GM19395 (cell line): ENCODE measurements around the gene ENKD1.
"Not testable (repeated sequence)": the region's sequence is repeated elsewhere in the genome, so short reads cannot be mapped to it uniquely, and the experiment has no call there.

Experiments
- ATAC-seq: cut with Tn5 transposase; IDR thresholded peaks from one replicate; pipeline ENCODE4 v1.9.1; 2021; ENCODE audit warnings: mild to moderate bottlenecking, moderate library complexity; ENCODE audit not compliant: unreplicated experiment

ENKD1 gene, protein sequence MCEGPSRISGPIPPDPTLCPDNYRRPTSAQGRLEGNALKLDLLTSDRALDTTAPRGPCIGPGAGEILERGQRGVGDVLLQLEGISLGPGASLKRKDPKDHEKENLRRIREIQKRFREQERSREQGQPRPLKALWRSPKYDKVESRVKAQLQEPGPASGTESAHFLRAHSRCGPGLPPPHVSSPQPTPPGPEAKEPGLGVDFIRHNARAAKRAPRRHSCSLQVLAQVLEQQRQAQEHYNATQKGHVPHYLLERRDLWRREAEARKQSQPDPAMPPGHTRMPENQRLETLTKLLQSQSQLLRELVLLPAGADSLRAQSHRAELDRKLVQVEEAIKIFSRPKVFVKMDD

DNA sequence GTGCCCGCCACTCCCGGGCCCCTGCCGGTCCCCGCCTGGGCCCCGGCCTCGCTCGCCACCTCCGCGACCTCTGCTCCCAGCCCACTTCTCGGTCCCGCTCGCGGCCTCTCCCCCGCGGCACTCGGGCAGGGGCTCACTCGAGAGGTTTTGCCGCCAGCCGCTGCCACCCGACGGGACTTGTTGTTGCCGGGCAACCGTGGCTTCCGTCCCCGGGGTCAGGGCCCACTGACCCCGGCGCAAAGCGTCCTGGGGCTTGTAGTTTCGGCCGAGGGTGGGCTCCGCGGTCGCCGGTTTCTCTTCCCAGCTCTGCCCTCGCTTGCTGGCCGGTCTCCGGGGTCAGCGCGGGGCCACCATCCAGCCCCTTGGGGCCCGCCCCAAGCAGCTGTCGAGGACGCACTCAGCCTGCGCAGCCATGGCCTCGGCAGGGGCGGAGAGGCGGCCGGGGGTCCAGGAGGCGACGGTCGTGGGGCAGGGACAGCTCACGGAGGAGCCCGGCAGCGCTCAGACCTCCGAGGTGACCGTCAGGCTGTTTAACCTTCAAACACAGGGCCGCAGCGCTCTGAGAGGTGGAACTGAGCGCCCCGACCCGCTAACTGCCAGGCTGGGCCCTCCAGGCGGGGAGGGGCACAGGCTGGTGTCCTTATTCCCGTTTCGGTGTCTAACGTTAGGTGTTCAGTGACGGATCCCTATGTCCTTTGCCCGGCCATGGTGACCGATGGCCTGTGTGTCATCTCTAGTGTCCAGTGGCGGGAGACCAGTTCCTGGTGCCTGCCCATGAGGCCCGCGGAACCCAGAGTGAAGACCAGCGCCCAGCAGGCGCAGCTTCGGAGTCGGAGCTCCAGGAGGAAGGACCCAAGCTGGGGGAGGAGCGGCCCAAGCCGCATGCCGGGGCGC lies at the start of gene ENKD1, which contains the start of gene C16orf86:
Gene ENKD1, minus strand, starts transcription at position 192 of the 894 bp plus-strand sequence. CDS start 308 bp downstream, outside the sequence.
Gene C16orf86, plus strand, starts transcription at position 256 of the 894 bp plus-strand sequence. Its CDS starts 157 bp downstream, at position 413.
- peak; percentile 58 for ATAC-seq

DNA sequence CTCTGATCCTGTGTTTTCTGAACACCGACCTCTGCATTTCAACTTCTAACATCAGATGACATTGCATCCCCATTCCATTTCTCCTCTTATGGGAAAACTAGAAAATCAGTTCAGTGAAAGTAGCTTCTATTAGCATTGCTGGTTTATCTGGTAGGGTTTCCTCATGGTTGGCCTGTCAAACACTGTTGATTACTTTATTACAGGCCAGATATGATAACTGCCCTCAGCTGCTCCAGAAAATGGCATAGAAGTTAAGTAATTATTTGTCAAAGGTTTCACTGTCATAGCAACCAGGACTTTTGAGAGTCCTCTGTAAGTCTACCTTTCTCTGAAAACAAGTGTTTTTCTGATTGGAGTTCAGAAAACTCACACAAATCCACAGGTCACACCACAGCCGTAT lies 49.5 kb upstream of the ENKD1 start:
- ATAC-seq, result no peak

DNA sequence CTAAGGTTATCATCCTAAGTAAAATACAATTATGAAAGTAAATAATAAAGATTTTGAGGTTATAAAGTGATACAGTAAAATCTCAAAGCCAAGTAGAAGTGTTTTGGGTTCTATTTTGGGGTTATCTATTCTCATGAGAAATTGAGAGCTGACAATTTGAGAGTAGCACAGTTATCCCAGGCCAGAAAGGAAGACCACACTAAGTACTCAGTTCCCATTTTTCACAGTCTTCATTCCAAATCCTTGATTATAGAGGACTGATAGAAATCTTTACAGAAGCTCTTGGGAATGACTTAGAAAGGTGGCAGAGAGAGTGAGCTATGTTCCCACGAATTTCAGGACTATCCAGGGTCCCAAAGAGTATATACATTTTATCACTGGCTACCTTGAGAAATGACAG lies 48.0 kb upstream of the ENKD1 start:
- ATAC-seq, result no peak

DNA sequence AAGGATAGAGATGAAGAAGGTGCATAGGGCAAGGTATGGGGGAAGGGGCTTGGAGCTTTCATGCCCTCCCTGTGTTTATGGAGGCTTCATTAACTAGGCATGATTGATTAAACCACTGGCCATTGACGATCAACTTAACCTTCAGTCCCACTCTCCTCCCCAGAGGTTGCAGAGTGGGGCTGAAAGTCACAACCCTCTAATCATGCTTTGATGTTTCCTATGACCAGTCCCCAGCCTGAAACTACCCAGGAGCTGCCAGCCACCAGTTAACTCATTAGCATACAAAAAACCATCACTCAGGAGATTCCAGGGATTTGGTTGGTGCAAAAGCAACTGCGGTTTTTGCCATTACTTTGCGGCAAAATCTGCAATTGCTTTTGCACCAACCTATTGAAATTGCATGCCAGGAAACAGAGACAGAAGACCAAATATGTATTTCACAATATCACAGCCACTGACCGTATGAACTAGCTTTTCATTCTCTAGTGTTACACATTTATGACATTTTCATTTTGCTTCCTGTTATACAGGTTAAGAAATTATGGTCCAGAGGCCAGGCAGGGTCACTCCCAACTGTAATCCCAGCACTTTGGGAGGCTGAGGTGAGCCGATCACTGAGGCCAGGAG lies 47.2 kb upstream of the ENKD1 start:
- no peak for ATAC-seq

DNA sequence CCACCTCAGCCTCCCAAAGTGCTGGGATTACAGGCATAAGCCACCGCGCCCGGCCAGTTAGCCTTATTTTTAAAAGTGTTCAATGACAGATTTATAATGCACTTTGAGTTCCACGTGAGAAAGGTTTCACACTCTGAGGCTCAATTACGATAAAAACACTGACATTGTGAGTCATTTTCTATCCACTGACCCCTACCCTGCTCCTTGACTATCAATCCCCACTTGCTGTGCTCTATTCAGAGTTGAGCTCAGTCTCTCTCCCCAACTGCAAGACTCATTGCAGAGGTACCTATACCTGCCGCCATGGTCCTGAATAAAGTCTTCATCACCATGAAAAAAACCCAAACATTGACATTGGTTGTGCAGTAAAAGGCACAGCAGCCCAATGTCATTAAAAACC lies 44.1 kb upstream of the ENKD1 start:
- ATAC-seq, result no peak

DNA sequence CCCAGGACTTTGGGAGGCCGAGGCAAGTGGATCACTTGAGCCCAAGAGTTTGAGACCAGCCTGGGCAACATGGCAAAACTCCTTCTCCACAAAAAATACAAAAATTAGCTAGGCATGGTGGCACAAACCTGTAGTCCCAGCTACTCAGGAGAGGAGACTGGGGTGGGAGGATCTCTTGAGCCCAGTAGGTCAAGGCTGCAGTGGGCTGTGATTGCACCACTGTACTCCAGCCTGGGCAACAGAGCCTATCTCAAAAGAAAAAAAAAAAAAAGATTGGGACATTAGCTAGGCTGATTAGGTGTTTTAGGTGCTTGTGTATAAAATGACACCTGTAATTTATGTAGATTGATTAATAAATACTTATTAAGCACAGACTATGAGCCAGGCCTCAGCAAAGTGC lies 42.5 kb upstream of the ENKD1 start:
- ATAC-seq, result no peak

DNA sequence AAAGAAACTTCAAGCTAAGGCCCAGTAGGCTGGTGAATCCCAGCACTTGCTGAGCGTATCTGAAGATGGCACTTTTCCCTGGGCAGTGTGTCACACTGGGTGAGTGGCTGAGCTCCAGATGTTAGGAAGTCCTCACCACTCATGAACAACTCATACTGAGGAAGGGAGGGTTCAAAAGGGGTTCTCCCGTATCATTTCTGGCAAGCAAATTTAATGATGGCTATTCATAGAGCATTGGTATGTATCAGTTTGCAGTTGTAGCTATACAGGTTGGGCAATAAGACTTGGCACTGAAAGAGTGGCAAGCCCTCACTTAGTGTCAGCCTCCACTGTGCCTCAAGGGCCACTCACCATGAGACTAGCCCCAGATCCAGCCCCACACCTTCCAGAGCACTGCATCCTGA lies 41.8 kb upstream of the ENKD1 start:
- no peak for ATAC-seq

DNA sequence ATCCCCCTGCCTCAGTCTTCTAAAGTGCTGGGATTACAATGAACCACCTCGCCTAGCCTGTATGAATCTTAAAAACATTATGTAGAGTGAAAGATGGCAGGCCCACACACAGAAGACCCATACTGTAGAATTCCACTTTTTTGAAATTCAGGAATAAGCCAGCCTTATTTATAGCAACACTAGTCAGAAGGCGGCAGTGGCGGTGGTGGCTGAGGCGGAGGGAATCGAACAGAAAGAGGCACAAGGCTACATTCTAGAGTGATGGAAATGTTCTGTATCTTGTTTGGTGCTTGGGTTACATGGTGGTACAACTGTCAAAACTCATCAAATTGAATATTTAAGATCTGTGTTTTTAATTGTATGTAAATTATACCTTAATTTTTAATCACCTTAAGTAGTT lies 41.2 kb upstream of the ENKD1 start:
- ATAC-seq, result no peak

DNA sequence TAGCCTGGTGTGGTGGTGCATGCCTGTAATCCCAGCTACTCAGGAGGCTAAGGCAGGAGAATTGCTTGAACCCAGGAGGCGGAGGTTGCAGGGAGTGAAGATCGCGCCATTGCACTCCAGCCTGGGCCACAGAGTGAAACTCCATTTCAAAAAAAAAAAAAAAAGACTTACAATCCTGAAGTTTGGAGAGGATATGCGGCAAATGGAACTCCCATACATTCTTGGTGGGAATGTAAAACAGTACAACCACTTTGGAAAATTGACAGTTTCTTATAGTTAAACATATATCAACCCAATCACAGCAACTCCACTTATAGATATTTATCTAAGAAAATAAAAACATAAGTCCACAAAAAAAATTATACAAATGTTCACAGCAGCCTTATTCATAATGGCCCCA lies 40.7 kb upstream of the ENKD1 start:
- no peak for ATAC-seq

DNA sequence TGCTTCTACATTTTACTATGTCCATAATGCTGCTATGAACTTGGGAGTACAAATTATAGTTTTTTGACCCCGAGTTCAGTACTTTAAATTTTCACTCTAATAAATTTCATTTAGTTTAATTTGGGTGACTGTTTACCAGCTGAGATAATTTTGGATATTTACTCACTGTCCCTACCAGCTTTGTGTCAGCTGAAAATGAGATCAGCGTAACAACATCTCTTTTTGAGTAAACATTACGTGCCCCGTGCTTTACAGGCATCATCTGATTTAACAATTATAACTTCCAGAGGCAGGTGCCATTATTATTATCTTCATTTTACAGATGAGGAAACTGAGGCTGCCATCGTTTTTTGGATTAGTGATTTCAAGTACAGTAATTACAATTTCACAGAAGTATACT lies 37.6 kb upstream of the ENKD1 start:
- ATAC-seq, result no peak

DNA sequence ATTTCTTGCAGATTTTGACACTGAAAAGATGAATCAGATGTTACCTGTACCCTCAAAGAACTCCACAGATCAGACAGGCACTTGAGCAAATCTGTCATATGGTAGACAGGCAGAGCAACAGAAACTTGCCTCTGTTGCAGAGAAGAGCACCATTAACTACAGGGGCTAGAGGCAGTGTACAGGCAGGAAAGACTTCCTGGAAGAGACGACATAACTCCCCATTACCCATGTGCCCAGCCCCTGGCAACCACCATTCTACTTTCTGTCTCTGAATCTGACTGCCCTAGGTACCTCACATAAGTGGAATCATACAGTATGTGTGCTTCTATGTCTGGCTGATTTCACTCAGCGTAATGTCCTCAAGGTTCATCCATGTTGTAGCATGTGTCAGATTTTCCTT lies 37.1 kb upstream of the ENKD1 start:
- no peak for ATAC-seq

DNA sequence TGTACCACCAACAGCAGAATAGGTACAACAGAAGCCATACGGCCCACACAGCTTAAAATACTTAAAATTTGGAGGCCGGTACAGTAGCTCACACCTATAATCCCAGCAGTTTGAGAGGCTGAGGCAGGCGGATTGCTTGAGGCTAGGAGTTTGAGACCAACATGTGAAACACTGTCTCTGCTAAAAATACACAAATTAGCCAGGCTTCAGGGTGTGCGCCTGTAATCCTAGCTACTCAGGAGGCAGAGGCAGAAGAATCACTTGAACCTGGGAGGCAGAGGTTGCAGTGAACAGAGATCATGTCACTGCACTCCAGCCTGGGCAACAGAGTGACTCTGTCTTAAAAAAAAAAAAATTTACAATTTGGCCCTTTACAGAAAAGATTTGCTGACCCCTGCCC lies 35.6 kb upstream of the ENKD1 start:
- ATAC-seq, result no peak

DNA sequence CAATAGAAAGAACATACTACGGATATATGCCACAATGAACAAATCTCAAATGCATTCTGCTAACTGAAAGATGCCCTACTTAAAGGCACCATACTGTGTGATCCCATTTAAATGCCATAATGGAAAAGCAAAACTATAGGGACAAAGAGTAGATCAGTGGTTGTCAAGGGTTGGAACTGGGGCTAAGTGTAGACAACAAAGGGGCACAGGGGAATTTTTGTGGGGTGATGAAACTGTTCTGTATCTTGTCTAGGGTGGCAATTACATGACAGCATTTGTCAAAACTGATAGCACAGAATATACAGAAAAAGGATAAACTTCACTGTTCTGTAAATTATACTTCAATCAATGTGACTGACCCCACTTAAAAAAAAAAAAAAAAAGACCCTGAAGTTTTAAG lies 34.9 kb upstream of the ENKD1 start:
- ATAC-seq, result no peak

DNA sequence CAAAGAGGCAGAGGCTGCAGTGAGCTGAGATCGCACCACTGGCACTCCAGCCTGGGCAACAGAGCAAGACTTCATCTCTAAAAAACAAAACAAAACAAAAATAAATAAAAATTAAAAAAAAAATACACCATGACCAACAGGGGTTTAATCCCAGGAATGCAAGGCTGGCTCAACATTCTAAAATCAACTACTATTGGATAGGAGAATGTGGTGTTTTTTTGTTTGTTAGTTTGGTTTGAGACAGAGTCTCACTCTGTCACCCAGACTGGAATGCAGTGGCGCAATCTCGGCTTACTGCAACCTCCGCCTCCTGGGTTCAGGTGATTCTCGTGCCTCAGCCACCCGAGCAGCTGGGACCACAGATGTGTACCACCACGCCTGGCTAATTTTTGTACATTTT lies 32.7 kb upstream of the ENKD1 start:
- ATAC-seq, result no peak

DNA sequence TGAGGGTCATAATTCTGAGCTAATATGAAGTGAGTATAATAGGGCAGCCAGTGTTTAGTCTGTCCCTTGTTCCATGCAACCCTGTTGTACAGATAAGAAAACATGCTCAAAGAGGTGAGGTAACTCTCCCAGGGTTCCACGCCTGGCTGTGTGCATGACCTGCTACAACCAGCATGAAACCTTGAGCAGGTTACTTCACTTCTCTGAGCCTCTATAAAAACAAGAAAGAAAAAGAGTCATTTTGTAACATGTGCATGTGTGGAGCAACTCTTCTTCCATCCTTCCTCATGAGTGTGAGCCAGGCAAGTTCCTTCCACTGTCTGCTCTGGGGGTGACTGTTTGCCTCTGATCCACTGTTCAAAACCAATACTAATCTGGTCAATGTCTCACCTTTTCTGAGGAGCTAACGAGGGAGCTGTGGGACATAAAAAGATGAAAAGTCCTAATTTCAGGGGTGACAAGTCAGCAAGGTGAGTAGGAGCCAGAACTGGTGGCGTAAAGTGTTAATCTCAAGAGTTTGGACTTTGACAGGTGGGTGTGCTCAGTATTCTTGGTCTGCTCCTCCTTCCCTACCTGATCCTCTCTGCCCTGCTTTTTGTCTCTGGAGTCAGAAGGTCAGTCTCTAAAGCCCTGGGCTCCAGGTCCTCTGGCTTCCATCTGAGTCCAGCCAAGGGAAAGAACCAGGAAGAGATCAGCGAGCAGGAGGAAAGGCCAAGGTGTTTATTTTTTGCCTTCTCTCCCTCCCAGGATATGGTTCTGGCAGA lies 31.1 kb upstream of the ENKD1 start:
- no peak for ATAC-seq

DNA sequence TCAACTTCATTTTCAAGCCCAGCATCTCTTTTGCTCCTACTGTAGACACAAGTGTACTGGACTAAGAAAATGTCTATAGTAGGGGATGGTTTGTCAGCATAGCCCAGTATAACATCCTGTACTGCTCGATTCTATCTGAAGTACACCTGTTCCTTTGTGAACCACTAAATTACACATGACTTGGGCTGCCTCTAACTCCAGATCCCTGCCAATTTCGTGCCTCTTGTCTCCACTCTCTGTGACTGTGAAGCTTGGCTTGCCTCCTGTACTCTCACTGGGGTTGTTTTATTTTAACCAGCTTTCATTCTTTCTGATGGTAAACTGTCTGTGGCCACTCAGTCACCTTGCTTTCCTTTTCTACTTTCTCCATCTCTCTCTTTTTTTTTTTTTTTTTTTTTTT lies 28.1 kb upstream of the ENKD1 start:
- ATAC-seq, result no peak

DNA sequence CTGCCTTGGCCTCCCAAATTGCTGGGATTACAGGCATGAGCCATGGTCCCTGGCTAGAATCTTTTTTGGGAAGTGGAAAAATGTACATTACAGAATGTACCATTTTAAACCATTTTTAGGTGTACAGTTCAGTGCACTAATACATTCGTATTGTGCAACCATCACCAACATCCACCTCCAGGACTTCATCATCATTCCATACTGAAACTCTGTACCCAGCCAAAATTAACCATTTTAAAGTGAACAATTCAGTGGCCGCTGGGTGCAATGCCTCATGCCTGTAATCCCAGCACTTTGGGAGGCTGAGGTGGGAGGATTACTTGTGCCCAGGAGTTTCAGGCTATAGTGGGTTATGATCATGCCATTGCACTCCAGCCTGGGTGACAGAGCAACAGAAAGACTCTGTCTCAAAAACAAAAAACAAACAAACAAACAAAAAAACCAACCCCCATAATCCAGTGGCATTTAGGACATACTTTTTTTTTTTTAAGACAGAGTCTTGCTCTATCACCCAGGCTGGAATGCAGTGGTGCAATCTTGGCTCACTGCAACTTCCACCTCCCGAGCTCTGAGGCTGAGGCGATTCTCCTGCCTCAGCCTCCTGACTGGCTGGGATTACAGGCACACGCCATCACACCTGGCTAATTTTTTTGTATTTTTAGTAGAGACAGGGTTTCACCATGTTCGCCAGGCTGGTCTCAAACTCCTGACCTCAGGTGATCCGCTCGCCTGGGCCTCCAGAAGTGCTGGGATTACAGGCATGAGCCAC lies 27.2 kb upstream of the ENKD1 start:
- ATAC-seq, result not testable (repeated sequence)

DNA sequence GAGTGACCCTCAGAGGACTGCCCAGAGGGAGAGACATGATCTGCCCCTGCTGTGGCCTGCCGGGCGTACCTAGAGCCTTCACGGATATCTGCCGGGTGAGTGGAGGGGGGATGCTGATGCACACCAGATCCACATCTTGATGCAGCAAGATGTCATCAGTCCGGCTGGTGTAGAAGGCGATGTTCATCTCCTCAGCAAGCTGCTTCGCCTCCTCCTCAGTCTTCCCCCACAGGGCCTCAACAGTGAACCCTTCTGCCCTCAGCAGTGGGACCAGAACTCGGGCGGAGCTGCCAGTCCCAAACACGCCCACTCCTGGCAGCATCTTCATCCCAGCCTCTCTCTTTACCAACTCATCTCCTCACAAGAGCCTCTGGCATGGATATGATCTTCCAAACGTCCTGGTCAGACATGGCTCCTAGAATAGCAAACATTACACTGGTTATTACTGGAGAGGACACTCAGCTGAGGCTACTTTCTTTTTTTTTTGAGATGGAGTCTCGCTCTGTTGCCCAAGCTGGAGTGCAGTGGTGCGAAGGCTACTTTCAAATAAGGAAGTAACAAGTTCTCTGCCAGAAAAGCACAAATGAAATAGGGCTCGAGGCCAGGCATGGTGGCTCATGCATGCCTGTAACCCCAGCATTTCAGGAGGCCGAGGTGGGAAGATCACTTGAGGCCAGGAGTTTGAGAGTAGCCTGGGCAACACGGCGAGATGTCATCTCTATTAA lies 19.0 kb upstream of the ENKD1 start:
- no peak for ATAC-seq

DNA sequence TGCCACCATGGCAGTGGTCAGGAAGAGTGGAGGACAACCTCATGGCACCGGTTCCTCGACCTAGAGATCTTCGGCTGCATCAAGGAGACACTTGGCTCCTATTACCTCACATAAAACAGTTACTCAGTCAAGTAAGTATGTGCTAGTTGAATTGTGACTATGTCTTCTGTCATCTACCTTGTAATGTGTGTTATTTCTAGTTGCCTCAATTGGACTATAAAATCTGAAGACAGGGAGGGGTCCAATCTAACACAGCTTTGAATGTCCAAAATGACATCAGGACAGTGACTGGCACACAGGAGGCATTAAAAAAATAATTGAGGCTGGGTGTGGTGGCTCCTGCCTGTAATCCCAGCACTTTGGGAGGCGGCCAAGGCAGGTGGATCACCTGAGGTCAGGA lies 17.2 kb upstream of the ENKD1 start:
- no peak for ATAC-seq
